Astrocyte of the cerebellum (primary cell): Measurements from ENCODE around the gene KRT72.
"Not testable (repeated sequence)": the region's sequence is repeated elsewhere in the genome, so short reads cannot be mapped to it uniquely, and the experiment has no call there.

Experiments
- DNase-seq: peaks from one replicate; pipeline ENCODE4 v3.0.0-alpha.2; 2011; ENCODE audit warnings: low read depth
- H3K4me3 ChIP-seq: 2 replicates; pipeline ENCODE4 v1.5.1; 2011; ENCODE audit warnings: mild to moderate bottlenecking, low read depth, low read length, moderate library complexity
- in situ Hi-C: cut with HindIII; loops from 2 replicates; pipeline ENCODE4 v1.10.0; 2017; ENCODE audit warnings: low sequenced_read_pairs
- TF ChIP-seq, protein P1 (sequence below): IDR thresholded peaks from 2 replicates; pipeline ENCODE4 v1.5.1; 2012; ENCODE audit warnings: low read length, low read depth, moderate library complexity, mild to moderate bottlenecking; ENCODE audit errors: missing control alignments

The KRT72 gene

DNA sequence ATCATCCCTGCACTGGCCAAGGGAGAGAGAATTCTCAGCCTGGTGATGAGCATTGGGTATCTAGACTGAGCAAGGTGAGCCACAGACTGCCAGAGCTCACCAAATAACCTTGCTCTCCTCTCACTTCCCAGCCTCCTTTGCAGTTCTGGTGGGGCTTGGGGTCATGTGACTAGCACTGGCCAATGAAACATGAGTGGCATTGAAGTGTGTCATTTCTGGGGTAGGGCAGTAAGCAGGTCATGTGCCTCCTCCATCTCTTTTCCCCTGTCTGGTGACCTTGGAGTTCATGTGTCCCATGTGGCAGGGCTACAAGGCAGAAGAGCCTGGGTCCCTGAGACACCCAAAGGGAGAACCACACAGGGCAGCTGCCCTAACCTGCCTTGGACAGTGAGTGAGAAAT lies 3.6 kb upstream of the KRT72 start:
- no peak for DNase-seq
- in situ Hi-C loops = no loop called here
- H3K4me3 ChIP-seq = no peak overlapping the region
- TF ChIP-seq, protein P1, sequence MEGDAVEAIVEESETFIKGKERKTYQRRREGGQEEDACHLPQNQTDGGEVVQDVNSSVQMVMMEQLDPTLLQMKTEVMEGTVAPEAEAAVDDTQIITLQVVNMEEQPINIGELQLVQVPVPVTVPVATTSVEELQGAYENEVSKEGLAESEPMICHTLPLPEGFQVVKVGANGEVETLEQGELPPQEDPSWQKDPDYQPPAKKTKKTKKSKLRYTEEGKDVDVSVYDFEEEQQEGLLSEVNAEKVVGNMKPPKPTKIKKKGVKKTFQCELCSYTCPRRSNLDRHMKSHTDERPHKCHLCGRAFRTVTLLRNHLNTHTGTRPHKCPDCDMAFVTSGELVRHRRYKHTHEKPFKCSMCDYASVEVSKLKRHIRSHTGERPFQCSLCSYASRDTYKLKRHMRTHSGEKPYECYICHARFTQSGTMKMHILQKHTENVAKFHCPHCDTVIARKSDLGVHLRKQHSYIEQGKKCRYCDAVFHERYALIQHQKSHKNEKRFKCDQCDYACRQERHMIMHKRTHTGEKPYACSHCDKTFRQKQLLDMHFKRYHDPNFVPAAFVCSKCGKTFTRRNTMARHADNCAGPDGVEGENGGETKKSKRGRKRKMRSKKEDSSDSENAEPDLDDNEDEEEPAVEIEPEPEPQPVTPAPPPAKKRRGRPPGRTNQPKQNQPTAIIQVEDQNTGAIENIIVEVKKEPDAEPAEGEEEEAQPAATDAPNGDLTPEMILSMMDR = no peak

DNA sequence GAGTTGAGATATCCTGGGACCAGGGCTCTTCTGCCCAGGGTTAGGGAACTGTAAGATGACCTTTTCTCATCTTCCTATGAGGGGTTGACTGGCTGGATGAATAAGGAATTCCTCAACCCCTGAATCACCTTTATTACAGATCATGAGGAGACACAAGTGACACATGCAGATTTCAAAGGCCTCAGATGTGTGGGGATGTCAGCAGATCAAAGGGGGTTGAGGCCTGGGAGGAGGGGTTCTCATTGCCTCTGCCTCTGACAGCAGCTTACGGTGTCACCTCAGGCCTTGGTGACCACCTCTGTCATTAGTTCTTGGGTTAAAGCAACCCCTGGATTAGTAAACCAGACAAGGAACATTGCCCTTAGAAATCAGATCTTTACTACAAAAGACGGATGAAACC lies 2.1 kb upstream of the KRT72 start:
- in situ Hi-C loops = no loop called here
- TF ChIP-seq, protein P1 = no peak
- no peak overlapping the region for H3K4me3 ChIP-seq
- DNase-seq = no peak

DNA sequence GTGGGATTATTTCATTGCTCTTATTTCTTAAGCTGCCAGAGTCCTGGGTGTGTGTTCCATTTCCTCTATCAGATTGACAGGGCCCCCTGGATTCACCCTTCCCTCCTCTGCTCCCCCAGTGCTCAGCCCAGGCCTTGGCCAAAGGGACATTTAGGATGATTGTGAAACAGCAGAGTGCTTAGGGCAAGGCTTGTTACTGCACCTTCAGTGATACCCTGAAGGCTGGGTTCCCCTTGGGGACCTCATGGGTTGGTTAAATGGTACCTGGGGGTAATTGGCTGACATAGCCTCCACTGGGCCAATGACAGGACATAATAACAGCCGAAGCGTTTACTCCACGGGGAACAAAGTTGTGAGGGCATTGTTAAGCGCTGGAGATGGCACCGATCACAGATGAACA lies 1.3 kb upstream of the KRT72 start:
- in situ Hi-C loops = no loop called here
- no peak overlapping the region for H3K4me3 ChIP-seq
- no peak for DNase-seq
- TF ChIP-seq, protein P1 = no peak

DNA sequence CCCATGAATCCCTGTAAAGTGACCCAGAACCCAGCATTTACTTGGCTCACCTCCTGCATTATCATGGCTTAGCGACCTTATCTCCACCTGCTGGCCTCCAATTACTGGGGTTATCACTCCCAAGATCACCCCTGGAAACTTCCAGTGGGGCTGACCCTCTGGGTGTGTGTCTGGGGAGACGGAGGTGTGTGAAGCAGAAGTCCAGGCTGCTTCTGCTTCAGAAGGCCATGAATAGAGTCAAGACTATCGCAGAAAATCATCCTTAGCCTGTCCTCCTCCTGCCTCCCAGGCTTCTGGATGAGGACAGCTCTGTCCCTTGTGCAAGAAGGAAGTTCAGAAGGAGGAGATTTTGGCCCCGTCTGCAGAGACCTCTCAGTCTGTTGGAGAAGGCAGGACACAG lies 408 bp upstream of the KRT72 start:
- TF ChIP-seq, protein P1 = no peak
- in situ Hi-C loops = no loop called here
- DNase-seq = no peak
- H3K4me3 ChIP-seq = no peak overlapping the region

DNA sequence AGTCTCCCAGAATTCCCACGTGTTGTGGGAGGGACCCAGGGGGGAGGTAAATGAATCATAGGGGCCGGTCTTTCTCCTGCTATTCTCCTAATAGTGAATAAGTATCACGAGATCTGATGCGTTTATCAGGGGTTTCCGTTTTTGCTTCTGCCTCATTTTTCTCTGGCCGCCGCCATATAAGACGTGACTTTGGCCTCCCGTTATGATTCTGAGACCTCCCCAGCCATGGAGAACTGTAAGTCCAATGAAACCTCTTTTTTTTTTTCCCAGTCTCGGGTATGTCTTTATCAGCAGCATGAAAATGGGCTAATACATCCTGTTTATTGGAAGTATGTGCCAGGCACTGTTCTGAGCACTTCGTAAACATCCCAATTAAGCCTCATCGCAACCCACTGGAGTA lies 788 bp downstream of the KRT72 start:
- TF ChIP-seq, protein P1 = no peak

DNA sequence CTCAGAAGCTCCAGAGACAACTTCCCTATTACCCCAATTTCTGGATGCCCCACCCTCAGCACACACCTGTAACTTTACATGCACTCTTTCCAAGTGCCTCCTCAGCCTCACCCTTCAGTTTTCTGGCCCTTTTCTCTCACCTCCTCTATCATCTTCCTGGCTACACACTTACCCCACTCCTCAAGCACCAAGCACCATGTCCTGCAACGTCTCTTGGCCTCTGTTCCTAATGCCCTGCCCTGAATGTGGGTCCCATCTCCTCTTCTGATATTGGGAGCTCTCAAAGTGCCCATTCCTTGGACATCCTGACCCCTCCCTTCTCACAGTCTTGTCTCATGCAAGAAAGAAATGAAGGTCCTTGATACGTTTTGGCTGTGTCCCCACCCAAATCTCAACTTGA lies 1.2 kb downstream of the KRT72 start:
- TF ChIP-seq, protein P1 = no peak
- DNase-seq = no peak
- in situ Hi-C loops = no loop called here
- H3K4me3 ChIP-seq = no peak overlapping the region

More for the DNA sequence above, 788 bp downstream of the KRT72 start:
- H3K4me3 ChIP-seq = no peak overlapping the region
- in situ Hi-C loops = no loop called here
- DNase-seq = no peak

DNA sequence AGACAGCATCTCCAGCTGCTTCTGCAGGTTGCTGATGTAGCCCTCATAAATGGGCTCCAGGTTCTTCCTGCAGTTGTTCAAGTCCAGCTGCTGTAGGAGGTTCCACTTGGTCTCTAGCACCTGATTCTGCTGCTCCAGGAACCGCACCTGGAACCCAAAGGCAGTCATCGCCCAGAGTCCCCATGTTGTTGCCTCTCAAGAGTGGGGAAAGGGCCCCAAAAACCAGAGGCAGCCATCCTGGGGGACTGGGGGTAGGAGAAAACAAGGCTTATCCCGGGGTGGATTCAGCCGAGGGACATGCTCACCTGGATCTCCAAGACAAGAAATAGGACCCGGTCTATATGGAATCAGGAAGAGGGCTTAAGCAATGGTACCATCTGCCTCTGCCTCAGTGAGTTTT lies 2.3 kb downstream of the KRT72 start:
- DNase-seq = no peak
- no peak overlapping the region for H3K4me3 ChIP-seq
- TF ChIP-seq, protein P1 = no peak
- in situ Hi-C loops = no loop called here

DNA sequence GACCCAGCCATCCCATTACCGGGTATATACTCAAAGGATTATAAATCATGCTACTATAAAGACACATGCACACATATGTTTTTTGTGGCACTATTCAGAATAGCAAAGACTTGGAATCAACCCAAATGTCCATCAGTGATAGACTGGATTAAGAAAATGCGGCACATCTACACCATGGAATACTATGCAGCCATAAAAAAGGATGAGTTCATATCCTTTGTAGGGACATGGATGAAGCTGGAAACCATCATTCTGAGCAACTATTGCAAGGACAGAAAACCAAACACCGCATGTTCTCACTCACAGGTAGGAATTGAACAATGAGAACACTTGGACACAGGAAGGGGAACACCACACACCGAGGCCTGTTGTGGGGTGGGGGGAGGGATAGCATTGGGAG lies 7.0 kb downstream of the KRT72 start:
- in situ Hi-C loops, H3K4me3 ChIP-seq, DNase-seq: not testable (repeated sequence)
